ENCODE measurements around the gene HLA-E.

GRCh38 chr6:30542404-30542725 is 53.1 kb downstream of the HLA-E start:
- no peak for TF ChIP-seq POLR2A (IDR thresholded peaks at IDR 0.05)
- no peak for TF ChIP-seq CTCF (IDR thresholded peaks at IDR 0.05)
